ENCODE measurements around the gene VASP.
A peak's percentile ranks its signal among the peaks of the same experiment; 100 is the strongest.

VASP gene

GRCh38 chr19:45464852-45465441, 42.3 kb upstream of the VASP start:
- DNase-seq (ENCODE audit: low spot score), result no peak
- TF ChIP-seq CTCF (IDR thresholded peaks at IDR 0.05), result no peak
- Histone ChIP-seq H3K27ac (no peak overlapping the region), H3K4me3 (no peak overlapping the region)

DNA sequence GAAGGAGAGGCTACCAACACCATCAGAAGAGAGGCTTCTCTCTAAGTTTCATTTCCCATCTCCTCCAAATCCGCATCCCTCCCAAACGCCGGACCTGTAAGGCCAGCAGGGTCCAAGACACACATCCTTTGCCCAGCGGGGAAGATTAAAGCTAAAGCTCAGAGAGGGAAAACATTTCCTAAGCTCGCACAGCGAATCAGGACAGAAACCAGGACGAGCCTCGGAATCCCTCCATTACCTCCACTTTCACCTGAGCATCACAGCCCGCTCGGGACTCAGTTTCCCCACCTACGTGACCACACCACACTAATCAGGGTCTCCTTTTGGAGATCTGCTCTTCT, 40.2 kb upstream of the VASP start:
- no peak for DNase-seq (ENCODE audit: low spot score)
- no peak for TF ChIP-seq CTCF (IDR thresholded peaks at IDR 0.05)
- peak overlapping the region; percentile 73 for H3K4me3 ChIP-seq
- peak overlapping the region; percentile 87 to 94 for H3K27ac ChIP-seq

DNA sequence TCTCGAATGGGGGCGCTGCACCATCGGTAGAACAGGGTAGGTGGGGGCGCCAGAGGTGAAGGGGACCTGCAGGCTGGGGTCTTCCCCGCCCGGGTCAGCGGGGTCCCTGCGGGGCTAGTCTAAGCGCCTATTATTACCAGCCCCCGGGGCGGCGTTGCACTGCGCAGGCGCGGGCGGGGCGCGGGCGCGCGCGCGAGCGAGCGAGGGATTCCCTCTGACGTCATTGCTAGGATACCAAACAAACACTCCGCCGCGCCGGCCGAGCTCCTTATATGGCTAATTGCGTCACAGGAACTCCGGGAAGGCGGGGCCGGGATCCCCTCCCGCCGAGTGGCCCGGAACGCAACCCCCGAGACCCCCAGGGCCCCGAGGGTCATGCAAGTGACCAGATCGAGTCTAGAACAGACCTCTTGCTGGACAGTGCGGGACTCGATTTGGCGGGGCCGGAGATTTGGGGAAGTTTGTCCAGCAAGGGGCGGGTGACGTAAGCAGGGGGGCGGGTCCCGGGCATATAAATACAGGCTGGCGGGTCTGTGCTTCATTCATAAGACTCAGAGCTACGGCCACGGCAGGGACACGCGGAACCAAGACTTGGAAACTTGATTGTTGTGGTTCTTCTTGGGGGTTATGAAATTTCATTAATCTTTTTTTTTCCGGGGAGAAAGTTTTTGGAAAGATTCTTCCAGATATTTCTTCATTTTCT, 39.7 kb upstream of the VASP start, which contains the start of gene FOSB:
Gene FOSB, plus strand, starts transcription at position 541 of the 703 bp plus-strand sequence. CDS start 591 bp downstream, outside the sequence.
- no peak for TF ChIP-seq CTCF (IDR thresholded peaks at IDR 0.05)
- Histone ChIP-seq H3K27ac (peak within 1 kb of the TSS; percentile 87 to 94), H3K4me3 (peak within 1 kb of the TSS; percentile 73)

GRCh38 chr19:45468159-45468651, 39.1 kb upstream of the VASP start:
- Histone ChIP-seq H3K4me3 (peak overlapping the region; percentile 73), H3K27ac (peak overlapping the region; percentile 87 to 94)
- TF ChIP-seq CTCF (IDR thresholded peaks at IDR 0.05), result no peak
- DNase-seq (ENCODE audit: low spot score), result peak; percentile 86

More for the DNA sequence above, 39.7 kb upstream of the VASP start, which contains the start of gene FOSB:
- DNase-seq (ENCODE audit: low spot score), result peak; percentile 97

DNA sequence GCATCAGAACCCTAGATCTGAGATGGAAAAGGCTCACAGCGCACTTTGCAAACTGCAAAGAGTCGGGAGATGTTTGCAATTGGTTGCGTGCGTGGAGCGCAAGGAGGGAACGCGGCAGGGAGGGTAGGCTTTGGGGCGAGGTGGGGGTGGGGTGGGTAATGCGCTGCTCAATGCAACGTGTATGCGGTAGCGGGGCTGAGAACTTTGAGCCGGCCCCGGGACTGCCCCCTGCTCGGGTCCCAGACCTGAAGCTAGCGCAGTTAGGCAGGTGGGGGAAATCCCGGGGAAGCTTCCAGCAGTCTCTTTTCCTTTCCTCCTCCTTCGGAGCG, 38.5 kb upstream of the VASP start:
- Histone ChIP-seq H3K27ac (peak overlapping the region; percentile 87 to 94), H3K4me3 (peak overlapping the region; percentile 73)
- no peak for TF ChIP-seq CTCF (IDR thresholded peaks at IDR 0.05)
- DNase-seq (ENCODE audit: low spot score), result no peak

GRCh38 chr19:45469132-45469944, 37.9 kb upstream of the VASP start:
- Histone ChIP-seq H3K4me3 (peak overlapping the region; percentile 73), H3K27ac (peak overlapping the region; percentile 87 to 94)
- TF ChIP-seq CTCF (IDR thresholded peaks at IDR 0.05), result no peak
- DNase-seq (ENCODE audit: low spot score), result peak; percentile 93

Measured in coronary artery (tissue), 2 donors.